NOMO-1 (cell line): Measurements from ENCODE around the gene NPY4R.
"Not testable (repeated sequence)": the region's sequence is repeated elsewhere in the genome, so short reads cannot be mapped to it uniquely, and the experiment has no call there.

Source experiments
- DNase-seq, 2 experiments: peaks; one replicate each; lab custom pipeline; 2025; ENCODE audit not compliant: unreplicated experiment in 2 of 2; lab: John Stamatoyannopoulos, UW

The NPY4R gene

DNA sequence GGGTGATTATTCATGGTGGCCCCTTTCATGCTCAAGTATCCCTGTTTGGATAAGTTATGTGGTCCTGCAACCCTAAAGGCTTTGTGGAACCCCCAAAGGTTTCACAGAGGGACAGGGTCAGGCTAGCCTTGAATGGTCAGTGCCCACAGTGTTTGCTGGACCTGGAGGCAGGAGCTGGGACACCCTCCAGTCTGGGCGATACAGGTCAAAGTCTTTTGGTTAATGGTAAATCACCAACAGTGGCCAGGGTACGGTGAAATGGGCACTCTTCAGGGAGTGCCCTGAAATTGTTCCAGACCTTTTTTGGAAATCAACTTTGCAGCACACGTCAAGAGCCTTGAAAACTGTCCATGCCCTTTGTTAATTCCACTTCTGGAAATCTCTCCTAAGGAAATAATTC is 8.7 kb downstream of the NPY4R start:
- DNase-seq, result not testable (repeated sequence)

- not testable (repeated sequence) for DNase-seq
Measured at GRCh38 chr10:46455992-46456391, 9.8 kb downstream of the NPY4R start.

DNA sequence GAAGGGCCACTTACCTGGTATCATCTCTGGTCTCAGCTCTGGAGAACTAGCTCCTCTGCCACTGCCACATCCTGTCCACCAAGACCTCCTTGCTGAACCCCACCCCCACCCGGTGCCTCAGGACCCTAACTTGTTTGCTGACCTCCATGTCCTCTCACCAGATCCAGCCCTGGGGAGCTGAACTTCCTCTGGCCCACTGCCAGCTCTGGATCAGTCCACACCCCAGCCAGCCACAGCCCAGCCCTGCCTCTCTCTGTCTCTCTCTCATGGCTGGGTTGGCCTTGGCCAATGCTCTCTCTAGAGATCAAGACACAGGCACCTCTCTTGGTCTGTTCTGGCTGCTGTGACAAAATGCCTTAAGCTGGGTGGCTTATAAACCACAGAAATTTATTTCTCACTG is 14.4 kb downstream of the NPY4R start:
- DNase-seq, result not testable (repeated sequence)

- DNase-seq, result not testable (repeated sequence)
Measured at GRCh38 chr10:46450829-46451228, 14.9 kb downstream of the NPY4R start.

GRCh38 chr10:46447439-46447838 is 18.3 kb downstream of the NPY4R start:
- DNase-seq, result not testable (repeated sequence)

- DNase-seq, result not testable (repeated sequence)
Measured at GRCh38 chr10:46445389-46446122, 20.2 kb downstream of the NPY4R start.

GRCh38 chr10:46443422-46443821 is 22.3 kb downstream of the NPY4R start:
- DNase-seq, result not testable (repeated sequence)

DNA sequence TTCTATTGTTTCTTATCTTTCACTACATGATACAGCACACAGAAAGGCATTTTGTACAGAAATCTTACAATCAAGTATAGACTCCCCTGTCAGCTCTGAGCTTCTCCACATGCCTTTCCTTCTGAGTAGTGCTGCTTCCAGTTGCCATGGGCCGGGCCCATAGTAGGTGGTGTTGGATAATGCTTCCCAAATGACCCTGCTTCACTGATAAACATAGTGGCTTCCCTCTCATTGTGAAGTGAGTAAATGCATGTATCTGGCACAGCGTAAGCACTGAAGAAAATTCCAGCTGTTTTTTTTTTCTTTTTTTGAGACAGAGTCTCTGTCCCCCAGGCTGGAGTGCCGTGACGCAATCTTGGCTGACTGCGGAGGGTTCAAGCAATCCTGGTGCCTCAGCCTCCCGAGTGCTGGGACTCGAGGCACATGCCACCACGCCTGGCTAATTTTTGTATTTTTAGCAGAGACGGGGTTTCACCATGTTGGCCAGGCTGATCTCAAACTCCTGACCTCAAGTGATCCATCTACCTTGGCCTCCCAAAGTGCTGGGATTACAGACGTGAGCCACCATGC is 23.0 kb downstream of the NPY4R start:
- DNase-seq, result not testable (repeated sequence)

GRCh38 chr10:46441837-46442278 is 23.9 kb downstream of the NPY4R start:
- DNase-seq, result not testable (repeated sequence)

GRCh38 chr10:46440942-46441341 is 24.8 kb downstream of the NPY4R start:
- DNase-seq, result not testable (repeated sequence)

GRCh38 chr10:46423550-46423949 is 42.2 kb downstream of the NPY4R start:
- DNase-seq, result not testable (repeated sequence)

DNA sequence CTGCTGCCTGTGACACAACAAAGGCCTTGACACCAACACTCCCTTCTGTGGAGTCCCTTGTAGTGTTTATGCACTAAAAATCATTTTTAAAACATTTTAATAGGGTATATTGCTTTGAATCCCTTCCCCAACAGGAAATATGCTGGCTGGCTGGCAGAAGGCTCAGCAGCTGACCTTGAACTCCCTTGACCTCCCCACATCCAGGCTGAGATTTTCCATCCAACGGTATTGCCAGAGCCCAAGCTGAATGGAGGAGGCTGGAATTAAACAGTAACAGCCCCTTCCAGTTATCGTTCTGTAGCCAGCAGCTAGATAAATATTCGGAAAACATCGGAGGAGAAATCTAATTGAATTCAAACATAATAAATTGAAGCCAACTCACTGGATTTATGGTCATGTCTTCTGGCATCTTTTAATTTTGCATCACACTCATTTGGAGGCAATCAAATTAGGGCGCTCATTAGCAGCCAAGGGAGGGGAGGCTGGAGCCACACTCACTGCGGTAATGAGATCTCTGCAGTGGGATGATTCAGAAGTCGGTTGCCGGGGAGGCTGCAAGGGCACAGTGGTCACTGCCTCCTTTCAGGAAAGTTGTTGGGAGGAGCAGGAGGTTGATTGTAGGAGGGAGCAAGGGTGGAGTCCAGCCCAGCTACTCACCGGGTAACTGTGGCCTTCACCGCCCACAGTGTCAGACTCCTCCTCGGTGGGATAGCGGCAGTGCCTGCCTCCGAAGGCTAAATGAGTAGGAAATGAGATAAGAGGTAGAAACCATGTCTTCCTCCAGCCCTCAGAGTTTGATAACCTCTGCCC is 46.0 kb downstream of the NPY4R start:
- DNase-seq, result not testable (repeated sequence)

DNA sequence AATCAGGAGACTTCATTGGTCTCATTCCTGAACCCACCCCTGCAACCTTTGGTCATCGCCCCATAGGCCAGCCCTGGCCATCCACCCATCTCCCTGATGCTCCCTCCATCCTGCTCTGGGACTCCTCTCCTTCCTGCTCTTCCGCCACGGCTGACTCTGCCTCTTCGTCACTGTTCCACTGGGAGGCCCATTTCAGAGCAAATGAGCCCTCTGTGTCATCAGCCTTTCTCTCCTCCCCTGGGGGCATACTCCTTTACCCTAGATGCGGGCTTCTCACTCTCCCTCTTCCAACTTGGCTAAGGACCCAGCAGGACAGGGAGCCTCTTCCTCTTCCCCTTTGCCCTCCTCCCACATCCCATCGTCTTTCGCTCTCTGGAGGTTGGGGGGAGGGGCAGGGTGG is 47.5 kb downstream of the NPY4R start:
- not testable (repeated sequence) for DNase-seq

DNA sequence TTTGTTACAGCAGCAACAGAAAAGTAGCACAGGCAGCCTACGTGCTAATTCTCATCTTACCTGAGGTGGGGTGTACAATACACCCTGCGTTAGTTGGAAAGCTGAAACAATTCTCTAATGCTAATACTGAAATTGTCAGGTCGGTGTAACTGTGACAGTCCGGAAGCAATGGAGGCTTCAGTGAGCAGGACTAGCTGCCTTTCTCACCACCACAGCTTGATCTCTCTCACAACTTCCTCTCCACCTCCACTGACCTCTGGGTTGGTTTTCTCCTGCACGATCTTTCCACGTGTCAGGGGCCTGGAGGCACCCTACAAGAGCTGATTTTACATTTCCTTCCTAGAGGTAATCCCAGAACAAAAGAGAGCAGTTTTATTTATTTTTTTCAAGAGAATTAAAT is 50.5 kb downstream of the NPY4R start:
- DNase-seq, result not testable (repeated sequence)

DNA sequence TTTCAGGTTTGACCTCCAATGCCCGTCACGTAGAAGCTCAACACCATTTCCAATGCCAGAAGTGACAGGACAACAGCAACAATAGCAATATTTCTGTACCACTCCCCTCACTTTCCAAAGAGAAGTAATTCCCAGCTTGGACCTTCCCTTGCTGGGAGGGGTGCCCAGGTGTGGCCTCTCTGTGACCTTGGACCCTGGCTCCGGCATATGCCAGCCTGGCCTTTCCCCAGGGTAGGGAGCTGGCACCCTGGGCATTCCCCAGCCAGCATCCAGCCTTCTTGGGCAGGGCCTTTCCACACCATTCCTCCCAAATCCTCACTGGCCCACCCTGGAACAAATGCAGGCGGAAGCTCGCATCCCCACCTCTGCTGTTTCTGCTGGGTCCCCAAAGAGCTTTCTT is 53.1 kb downstream of the NPY4R start:
- not testable (repeated sequence) for DNase-seq

DNA sequence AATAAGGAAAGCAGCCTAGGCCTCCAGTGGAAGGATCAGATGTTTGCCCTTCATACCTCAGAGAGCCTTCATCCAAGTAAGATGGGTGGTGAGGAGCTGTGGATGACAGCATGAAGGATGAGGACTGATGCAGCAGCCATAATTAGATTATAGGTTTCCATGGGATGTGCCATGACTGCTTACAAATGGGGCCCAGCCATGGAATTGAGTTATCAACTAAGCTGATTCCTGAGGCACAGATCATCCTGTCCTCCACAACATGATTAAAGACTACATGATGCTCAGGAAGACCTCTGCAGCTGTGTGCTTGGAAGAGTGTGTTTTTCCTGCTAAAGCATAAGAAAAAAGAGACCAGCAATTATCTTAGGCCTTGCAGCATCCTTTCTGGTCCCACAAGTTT is 54.6 kb downstream of the NPY4R start:
- DNase-seq, result not testable (repeated sequence)
